Spinal cord (tissue), 10 donors: ENCODE measurements around the gene SLC25A47. TPM values are rescaled to one million over a fixed set of nuclear protein-coding genes. Genes with fewer than 3 reads are reported as not detected.
"Not testable (repeated sequence)": the region's sequence is repeated elsewhere in the genome, so short reads cannot be mapped to it uniquely, and the experiment has no call there.

Experiments
- DNase-seq, 6 donors: peaks; one replicate each; pipeline versions ENCODE4 v3.0.0 to v3.0.0-alpha.2; 2013 to 2015; ENCODE audit warnings: low spot score in 6 of 6, low read depth in 4 of 6
- H3K27ac ChIP-seq: one replicate; pipeline ENCODE4 v1.5.1; 2013; ENCODE audit warnings: low read depth, low read length, control low read depth
- H3K27me3 ChIP-seq: one replicate; pipeline ENCODE4 v1.6.1; 2013; ENCODE audit warnings: low read length; ENCODE audit not compliant: control insufficient read depth, insufficient read depth
- H3K36me3 ChIP-seq: one replicate; pipeline ENCODE4 v1.6.1; 2013; ENCODE audit warnings: low read length; ENCODE audit not compliant: control insufficient read depth, insufficient read depth
- H3K4me1 ChIP-seq: one replicate; pipeline ENCODE4 v1.6.1; 2013; ENCODE audit warnings: low read length; ENCODE audit not compliant: control insufficient read depth, insufficient read depth
- H3K4me3 ChIP-seq: one replicate; pipeline ENCODE4 v1.5.1; 2013; ENCODE audit warnings: low read depth, low read length, control low read depth
- H3K9me3 ChIP-seq: one replicate; pipeline ENCODE4 v1.6.1; 2013; ENCODE audit warnings: low read length; ENCODE audit not compliant: control insufficient read depth, insufficient read depth
- WGBS: methylation state at CpG from one replicate; pipeline ENCODE4 v1.1.5; 2013; ENCODE audit warnings: missing lambda C conversion rate; ENCODE audit not compliant: insufficient coverage; 5-methylcytosine and 5-hydroxymethylcytosine counted together
- polyA plus RNA-seq, 2 donors: library from polyadenylated mRNA; unstranded; fragments of 120-200 nt; gene quantifications; one replicate each; pipeline ENCODE4 v1.2.1, GENCODE V29; 2013; ENCODE audit not compliant: insufficient read length in 2 of 2
- total RNA-seq, 2 donors: library from RNA; depleted of rRNA in 1 of 2; stranded (reverse); fragments of 120-200 nt in 1 of 2; fragments of >200 nt in 1 of 2; gene quantifications; one replicate each; pipeline versions ENCODE4 v1.2.3 to v1.2.4, GENCODE V29; 2013 to 2014
- donor health status: healthy.

The SLC25A47 gene
- total and polyA plus RNA-seq, 4 donors = not detected

DNA sequence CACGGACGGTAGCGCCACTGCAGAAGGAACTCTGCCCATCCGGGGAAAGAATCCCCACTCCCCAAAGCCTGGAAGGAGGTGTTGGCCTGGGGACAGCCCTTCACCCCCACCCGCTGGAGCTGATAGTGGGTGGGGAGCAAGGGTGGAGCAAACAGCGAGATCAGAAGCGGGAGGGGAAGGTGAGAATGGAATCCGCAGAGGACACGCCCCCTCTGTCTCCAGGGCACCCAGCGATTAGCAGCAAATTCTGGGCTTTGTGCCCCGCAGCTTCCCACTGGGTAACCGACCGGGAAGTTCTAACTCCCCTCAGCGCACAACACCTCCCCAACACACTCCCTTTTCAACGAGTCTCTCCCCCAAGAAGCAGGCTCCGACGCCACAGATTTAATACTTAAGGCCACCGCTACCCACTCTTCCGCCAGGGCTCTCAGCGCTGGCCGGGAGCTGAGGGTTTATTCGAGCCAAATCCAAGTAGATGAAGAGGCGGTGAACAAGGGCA, 18.3 kb upstream of the SLC25A47 start:
- Histone ChIP-seq H3K4me1 (peaks cover 51% of the 10 kb centered on the region), H3K27ac (peak overlapping the region; percentile 29), H3K4me3 (peak overlapping the region; percentile 61), H3K27me3 (no peaks in the 10 kb centered on the region), H3K36me3 (peaks cover 12% of the 10 kb centered on the region), H3K9me3 (no peaks in the 10 kb centered on the region)
- WGBS = 11% methylated on average over 12 of the region's 23 CpGs
- DNase-seq = peak in 3 of 6 donors; percentile 12 to 69 (median 68)

DNA sequence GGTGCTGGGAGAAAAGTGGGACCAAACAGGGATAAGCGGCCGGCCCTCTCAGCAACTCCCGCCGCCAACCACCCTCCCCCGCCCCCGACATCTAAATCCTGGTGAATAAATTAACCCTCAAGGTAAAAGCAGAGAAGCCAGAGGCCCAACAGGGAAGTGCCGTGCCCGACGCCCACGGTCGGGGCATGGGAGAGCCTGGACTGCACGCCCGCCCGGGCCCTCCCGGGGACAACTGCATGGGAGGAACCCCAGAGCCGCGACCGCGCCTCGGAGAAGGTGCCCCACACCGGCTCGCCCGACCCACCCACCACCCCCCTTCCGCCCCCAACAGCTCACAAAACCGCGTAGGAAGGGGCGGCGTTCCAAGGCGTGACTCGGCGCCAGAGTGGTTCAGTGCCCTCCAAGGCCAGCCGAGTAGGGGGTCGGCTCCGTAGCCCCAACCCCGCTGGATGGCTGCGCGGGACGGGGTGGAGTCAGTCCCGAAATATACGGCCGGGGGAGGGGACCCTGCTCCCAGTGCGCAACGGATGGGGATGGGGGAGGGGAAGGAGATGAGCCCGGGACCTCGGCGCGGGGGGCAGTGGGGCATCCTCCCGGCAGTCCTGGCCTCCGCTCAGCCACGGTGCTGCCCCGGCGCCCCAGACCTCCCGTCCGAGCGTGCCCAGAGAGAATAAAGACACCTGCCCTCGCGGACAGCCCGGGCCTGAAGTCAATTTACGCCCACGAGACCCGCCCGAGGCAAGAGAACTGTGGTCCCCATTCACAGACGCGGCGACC, 17.6 kb upstream of the SLC25A47 start:
- H3K4me3 ChIP-seq = peak overlapping the region; percentile 61
- H3K9me3 ChIP-seq = no peaks in the 10 kb centered on the region
- H3K36me3 ChIP-seq = peaks cover 12% of the 10 kb centered on the region
- H3K27ac ChIP-seq = peak overlapping the region; percentile 29
- H3K4me1 ChIP-seq = peaks cover 51% of the 10 kb centered on the region
- no peaks in the 10 kb centered on the region for H3K27me3 ChIP-seq
- peak in 2 of 6 donors; percentile 35 to 58 for DNase-seq
- 0% methylated on average over 57 of the region's 65 CpGs for WGBS

GRCh38 chr14:100306101-100306997, 16.8 kb upstream of the SLC25A47 start, which contains the start of gene SLC25A29:
TSS of gene SLC25A29 (minus strand) at chr14:100306444. CDS start at chr14:100306232, 212 bp downstream.
- Histone ChIP-seq H3K4me1 (peaks cover 51% of the 10 kb centered on the region), H3K36me3 (peaks cover 12% of the 10 kb centered on the region), H3K4me3 (peak within 1 kb of the TSS; percentile 78), H3K27me3 (peaks cover under 1% of the 10 kb centered on the region), H3K27ac (peak within 1 kb of the TSS; percentile 81), H3K9me3 (no peaks in the 10 kb centered on the region)
- WGBS = under 1% methylated on average over 131 of the region's 131 CpGs
- peak in 5 of 6 donors; percentile 83 to 98 (median 86) for DNase-seq

DNA sequence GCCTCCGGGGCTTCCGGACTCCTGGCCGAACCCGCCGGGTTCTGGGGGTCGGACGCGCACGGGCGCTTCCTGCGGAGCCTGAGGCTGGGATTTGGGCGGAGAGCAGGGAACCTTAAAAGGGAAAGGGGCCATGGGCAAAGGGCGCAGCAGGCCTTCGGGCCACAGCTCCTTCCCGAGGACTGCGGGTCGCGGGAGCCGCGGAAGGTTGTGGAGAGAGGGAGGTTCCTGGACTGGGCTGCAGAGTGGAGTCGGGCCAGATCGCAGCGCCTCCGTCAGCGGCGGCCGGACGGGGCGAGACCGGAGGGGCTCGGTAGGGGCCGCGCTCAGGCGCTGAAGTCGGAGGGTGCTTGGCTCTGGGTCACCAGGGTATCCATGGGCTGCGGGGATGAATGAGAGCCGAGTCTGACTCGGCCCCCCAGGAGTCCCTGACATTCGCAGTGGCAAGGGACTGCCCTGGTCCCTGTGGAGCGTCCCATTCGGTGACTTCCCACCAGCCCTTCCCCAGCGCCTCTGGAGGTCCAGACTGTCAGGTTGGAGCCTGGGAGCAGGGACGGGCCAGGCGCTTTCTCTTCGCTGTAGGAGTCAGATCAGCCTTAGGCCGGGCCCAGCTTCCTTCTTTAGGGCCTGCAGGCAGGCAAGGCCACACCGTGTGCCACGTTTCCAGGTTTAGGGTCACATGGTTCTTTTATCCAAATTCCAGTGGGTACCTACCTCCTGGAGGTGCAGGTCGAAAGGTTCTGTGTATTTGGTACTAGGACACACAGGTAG, 16.0 kb upstream of the SLC25A47 start:
- Histone ChIP-seq H3K27me3 (peaks cover 3% of the 10 kb centered on the region), H3K27ac (peak overlapping the region; percentile 81), H3K36me3 (peaks cover 12% of the 10 kb centered on the region), H3K9me3 (no peaks in the 10 kb centered on the region), H3K4me1 (peaks cover 51% of the 10 kb centered on the region), H3K4me3 (peak overlapping the region; percentile 78)
- peak in 2 of 6 donors; percentile 2 to 32 for DNase-seq
- WGBS = 4% methylated on average over 49 of the region's 49 CpGs

GRCh38 chr14:100307766-100308426, 15.2 kb upstream of the SLC25A47 start:
- peaks cover 54% of the 10 kb centered on the region for H3K4me1 ChIP-seq
- no peaks in the 10 kb centered on the region for H3K9me3 ChIP-seq
- peak in 1 of 6 donors; percentile 47 for DNase-seq
- H3K4me3 ChIP-seq = peak overlapping the region; percentile 78
- no peak overlapping the region for H3K27ac ChIP-seq
- H3K36me3 ChIP-seq = peaks cover 12% of the 10 kb centered on the region
- 75% methylated on average over 5 of the region's 5 CpGs for WGBS
- peaks cover 6% of the 10 kb centered on the region for H3K27me3 ChIP-seq

- H3K4me1 ChIP-seq = peaks cover 52% of the 10 kb centered on the region
- H3K27me3 ChIP-seq, DNase-seq, H3K4me3 ChIP-seq, H3K9me3 ChIP-seq, H3K27ac ChIP-seq: not testable (repeated sequence)
- peaks cover 12% of the 10 kb centered on the region for H3K36me3 ChIP-seq
- WGBS = 82% methylated on average over 6 of the region's 6 CpGs
Measured at GRCh38 chr14:100308427-100308792, 14.7 kb upstream of the SLC25A47 start.

DNA sequence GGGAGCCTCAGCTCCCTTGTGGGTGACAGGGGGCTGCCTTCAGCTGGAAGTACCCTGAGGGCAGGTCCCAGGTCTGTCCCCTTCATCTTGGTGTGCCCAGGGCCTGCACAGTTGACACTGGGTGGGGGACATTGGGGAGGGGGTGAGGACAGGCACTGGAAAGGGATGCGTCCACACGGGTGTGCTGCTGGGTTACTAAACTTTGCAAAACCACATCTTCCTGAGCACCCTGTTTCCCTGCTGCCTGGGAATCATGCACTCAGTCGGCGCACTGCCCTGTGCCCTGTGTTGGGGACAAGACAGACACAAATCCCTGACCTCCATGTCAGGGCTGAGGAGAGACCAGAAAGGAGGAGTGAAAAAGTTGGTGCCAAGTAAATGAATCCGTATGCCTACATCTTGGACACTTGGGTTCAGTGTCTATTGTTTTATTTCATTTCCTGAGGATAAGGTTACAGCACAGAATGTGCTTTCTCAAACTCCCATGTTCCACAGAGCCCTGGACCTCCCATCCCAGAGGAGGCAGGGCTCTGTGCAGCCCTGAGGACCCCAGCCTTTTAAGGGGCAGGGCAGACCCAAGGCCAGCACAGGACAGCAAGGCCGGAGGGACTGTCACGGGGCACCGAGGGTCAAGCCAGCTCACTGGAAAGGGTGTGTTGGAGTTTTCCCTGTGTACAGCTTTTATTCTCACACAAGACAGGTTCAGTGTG, 14.0 kb upstream of the SLC25A47 start:
- 87% methylated on average over 3 of the region's 8 CpGs for WGBS
- Histone ChIP-seq H3K27ac (no peak overlapping the region), H3K27me3 (peaks cover 6% of the 10 kb centered on the region), H3K4me3 (no peak overlapping the region), H3K36me3 (peaks cover 8% of the 10 kb centered on the region), H3K4me1 (peaks cover 44% of the 10 kb centered on the region), H3K9me3 (no peaks in the 10 kb centered on the region)
- no peak for DNase-seq

- H3K9me3 ChIP-seq, DNase-seq, H3K27ac ChIP-seq, H3K27me3 ChIP-seq, H3K4me3 ChIP-seq, H3K36me3 ChIP-seq: not testable (repeated sequence)
- peaks cover 24% of the 10 kb centered on the region for H3K4me1 ChIP-seq
- WGBS = 52% methylated on average over 7 of the region's 18 CpGs
Measured at GRCh38 chr14:100312110-100312876, 10.8 kb upstream of the SLC25A47 start.
